Mucosa of stomach (tissue), 1 donor: Measurements from ENCODE around the gene PFKFB3.

Experiments
- H3K27me3 ChIP-seq: one replicate; pipeline ENCODE4 v1.7.0; 2013; ENCODE audit warnings: mild to moderate bottlenecking, low read length; ENCODE audit not compliant: control insufficient read depth, insufficient read depth
- H3K36me3 ChIP-seq: one replicate; pipeline ENCODE4 v1.7.0; 2013; ENCODE audit warnings: low read length; ENCODE audit not compliant: control insufficient read depth, insufficient read depth
- H3K4me1 ChIP-seq: one replicate; pipeline ENCODE4 v1.7.0; 2013; ENCODE audit warnings: mild to moderate bottlenecking, low read length; ENCODE audit not compliant: control insufficient read depth, insufficient read depth
- H3K4me3 ChIP-seq: one replicate; pipeline ENCODE4 v1.7.0; 2013; ENCODE audit warnings: low read length
- H3K9ac ChIP-seq: one replicate; pipeline ENCODE4 v1.7.0; 2013; ENCODE audit warnings: mild to moderate bottlenecking, low read length, moderate library complexity
- H3K9me3 ChIP-seq: one replicate; pipeline ENCODE4 v1.7.0; 2013; ENCODE audit warnings: mild to moderate bottlenecking, low read length, moderate library complexity; ENCODE audit not compliant: control insufficient read depth
- donor health status: Pancreatic carcinoma.

The PFKFB3 gene

DNA sequence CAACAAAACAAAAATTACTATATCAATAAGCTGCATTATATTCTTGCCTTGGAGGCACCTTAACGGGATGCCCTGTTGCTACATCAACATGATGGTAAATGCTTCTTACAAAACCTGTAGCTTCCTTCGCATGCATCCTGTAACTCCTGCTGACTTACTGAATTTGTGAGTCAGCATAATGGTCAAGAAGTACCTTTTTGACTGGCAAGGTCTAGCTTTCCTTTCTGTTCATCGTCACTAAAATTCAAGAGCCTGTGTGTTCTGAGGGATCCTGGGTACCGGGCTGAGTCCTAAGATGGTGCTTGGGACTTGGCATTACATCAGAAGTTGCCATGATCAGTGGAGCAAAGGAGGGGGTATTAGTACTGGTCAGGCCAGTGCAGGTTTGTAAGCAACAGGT lies 4.9 kb downstream of the PFKFB3 start:
- H3K36me3 ChIP-seq, result no peaks in the 10 kb centered on the region
- no peaks in the 10 kb centered on the region for H3K27me3 ChIP-seq
- H3K4me1 ChIP-seq, result peaks cover 15% of the 10 kb centered on the region
- H3K4me3 ChIP-seq, result no peak overlapping the region
- H3K9ac ChIP-seq, result no peak overlapping the region
- H3K9me3 ChIP-seq, result no peaks in the 10 kb centered on the region

DNA sequence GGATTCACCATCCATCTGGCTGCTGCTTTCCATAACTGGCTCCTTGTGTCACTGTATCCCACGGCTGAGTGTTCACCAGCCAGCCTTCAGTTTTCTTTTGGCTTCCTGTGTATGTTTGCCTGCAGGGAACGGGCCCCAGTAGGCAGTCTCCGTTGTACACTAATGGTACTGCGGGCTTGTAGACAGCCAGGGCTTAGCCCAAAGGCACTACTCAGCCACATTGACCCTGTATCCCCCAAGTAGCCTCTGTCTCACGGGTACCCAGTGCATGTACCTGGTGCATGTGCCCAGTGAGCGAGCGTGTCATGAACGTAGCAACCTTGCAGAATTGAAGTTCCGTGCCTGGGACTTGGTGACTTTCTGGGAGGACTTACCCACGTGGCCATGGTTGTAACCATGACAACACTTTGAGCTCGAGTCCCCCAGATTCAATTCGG lies 6.1 kb downstream of the PFKFB3 start:
- H3K4me1 ChIP-seq, result peaks cover 15% of the 10 kb centered on the region
- no peaks in the 10 kb centered on the region for H3K27me3 ChIP-seq
- no peak overlapping the region for H3K9ac ChIP-seq
- peaks cover 3% of the 10 kb centered on the region for H3K36me3 ChIP-seq
- no peak overlapping the region for H3K4me3 ChIP-seq
- H3K9me3 ChIP-seq, result no peaks in the 10 kb centered on the region

DNA sequence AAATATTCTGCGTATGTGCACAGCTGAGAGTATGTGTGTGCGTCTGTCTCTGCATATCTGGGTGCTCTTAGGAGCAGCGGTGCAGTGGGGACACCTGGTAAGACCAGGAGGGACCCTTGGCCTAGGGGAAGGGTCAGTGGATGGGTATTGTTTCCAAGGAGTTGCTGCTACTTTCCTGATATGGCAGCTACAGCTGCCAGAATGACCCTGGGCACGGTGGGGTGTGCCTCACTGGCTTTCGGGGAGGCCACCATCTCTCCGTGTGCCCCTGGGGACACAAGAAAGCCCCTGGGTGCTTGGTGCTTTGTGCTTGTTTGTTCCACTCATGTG lies 8.6 kb downstream of the PFKFB3 start:
- H3K9ac ChIP-seq, result no peak overlapping the region
- no peak overlapping the region for H3K4me3 ChIP-seq
- no peaks in the 10 kb centered on the region for H3K9me3 ChIP-seq
- peaks cover 7% of the 10 kb centered on the region for H3K4me1 ChIP-seq
- H3K27me3 ChIP-seq, result no peaks in the 10 kb centered on the region
- peaks cover 8% of the 10 kb centered on the region for H3K36me3 ChIP-seq

DNA sequence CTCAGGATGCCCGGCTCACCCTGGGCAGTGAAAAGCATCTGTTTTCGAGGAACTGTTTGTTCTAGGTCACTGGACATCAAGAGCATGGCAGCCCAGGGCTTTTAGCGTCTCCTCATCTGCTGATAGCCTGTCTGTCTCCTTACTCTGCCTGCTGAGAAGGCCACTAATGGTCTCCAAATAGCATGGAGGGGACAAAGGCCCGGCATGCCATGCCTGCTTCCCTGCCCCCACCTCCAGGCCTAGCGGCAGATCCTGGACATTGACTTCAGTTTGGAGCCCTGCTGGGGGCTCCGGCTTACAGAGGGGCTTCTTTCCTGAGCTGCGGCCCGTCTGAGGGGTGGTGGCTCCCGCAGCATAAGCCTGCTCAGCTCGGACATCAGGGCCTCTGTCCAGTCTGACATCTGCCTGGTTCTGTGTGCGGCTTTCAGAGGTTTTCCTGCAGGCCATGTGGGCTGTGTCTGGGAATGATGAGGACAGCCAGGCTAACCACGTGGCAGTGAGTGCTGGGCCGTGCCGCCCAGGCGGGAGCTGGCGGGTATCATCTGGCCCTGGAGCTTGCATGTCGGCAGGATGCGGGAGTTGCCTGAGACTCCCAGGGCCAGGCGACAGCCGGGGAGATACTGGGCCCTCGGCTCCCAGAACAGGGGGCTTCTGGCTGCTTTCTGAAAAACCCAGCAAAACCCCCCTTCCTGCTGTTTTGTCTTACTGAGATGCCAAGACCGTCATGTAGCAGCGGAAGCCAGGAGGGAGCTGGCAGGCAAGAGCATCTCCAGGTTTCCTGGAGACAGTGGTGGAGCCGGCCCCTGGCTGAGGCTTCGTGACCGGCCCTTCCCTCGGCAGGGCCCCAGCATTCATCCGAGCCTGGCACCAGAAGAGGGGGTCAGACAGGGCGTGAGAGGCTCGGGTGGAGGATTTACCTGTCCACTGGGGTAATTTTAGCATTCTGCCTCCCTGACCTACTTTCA lies 9.2 kb downstream of the PFKFB3 start:
- peaks cover 11% of the 10 kb centered on the region for H3K36me3 ChIP-seq
- no peaks in the 10 kb centered on the region for H3K9me3 ChIP-seq
- no peak overlapping the region for H3K9ac ChIP-seq
- peaks cover 7% of the 10 kb centered on the region for H3K4me1 ChIP-seq
- no peaks in the 10 kb centered on the region for H3K27me3 ChIP-seq
- no peak overlapping the region for H3K4me3 ChIP-seq

DNA sequence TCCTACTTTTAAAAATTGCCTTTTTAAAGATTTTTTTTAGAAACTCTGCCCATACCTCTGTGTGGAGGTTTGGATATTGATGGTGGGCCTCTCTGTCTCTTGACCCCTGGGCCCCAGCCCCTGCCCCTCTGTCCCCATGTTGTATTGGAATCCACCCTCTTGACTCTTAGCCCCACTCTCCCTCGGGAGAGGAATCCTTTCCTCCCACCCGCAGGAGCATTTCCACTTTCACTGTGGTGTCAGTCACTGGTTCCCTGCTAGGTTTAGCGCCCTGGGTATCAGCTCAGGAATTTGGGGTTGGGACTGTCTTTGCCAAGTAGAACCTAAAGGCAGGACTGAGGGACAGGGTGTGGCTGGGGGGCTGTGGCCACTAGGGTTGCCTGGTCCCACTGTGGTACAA lies 10.1 kb downstream of the PFKFB3 start:
- no peak overlapping the region for H3K9ac ChIP-seq
- H3K27me3 ChIP-seq, result no peaks in the 10 kb centered on the region
- H3K9me3 ChIP-seq, result no peaks in the 10 kb centered on the region
- peaks cover 13% of the 10 kb centered on the region for H3K36me3 ChIP-seq
- peaks cover 7% of the 10 kb centered on the region for H3K4me1 ChIP-seq
- no peak overlapping the region for H3K4me3 ChIP-seq

DNA sequence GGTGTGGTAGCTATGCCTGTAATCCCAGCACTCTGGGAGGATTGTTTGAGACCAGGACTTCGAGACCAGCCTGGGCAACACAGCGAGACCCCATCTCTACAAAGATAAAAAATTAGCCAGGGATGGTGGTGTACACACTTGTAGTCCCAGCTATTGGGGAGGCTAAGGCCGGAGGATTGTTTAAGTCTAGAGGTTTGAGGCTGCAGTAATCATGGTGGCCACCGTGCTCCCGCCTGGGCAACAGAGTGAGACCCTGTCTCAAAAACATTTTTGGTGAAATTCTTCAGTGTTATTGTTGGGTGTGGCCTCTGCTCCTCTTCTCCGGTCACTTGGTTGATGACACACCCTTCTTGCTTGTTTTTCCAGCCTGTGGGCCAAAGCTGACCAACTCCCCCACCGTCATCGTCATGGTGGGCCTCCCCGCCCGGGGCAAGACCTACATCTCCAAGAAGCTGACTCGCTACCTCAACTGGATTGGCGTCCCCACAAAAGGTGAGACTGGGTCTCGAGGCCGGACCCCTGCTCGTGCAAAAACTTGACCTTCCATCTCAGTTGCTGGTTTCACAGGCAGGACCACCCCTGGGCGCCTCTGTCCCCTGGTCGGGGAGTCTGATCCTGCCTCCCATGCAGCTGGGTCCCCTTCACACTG lies 10.6 kb downstream of the PFKFB3 start:
- no peak overlapping the region for H3K4me3 ChIP-seq
- H3K36me3 ChIP-seq, result peaks cover 13% of the 10 kb centered on the region
- H3K4me1 ChIP-seq, result peaks cover 7% of the 10 kb centered on the region

DNA sequence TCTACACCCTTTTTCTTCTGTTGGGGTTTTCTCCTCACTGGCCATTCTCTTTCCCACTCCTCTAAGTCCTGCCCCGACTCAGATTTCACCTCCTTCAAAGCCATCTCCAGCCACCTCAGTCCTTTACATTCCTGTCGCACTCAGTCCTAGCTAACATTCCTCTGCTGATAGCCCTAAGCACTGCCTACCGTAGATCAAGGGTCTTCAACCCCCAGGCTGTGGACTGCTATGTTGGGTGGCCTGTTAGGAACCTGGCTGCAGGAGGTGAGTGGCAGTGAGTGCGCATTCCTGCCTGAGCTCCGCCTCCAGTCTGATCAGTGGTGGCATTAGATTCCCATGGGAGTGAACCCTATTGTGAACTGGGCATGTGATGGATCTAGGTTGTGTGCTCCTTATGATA lies 11.2 kb downstream of the PFKFB3 start:
- Histone ChIP-seq H3K4me1 (peaks cover 7% of the 10 kb centered on the region), H3K36me3 (peaks cover 13% of the 10 kb centered on the region), H3K27me3 (no peaks in the 10 kb centered on the region), H3K4me3 (no peak overlapping the region), H3K9ac (no peak overlapping the region), H3K9me3 (no peaks in the 10 kb centered on the region)

More for the DNA sequence above, 10.6 kb downstream of the PFKFB3 start:
- Histone ChIP-seq H3K9me3 (no peaks in the 10 kb centered on the region), H3K9ac (no peak overlapping the region), H3K27me3 (no peaks in the 10 kb centered on the region)

DNA sequence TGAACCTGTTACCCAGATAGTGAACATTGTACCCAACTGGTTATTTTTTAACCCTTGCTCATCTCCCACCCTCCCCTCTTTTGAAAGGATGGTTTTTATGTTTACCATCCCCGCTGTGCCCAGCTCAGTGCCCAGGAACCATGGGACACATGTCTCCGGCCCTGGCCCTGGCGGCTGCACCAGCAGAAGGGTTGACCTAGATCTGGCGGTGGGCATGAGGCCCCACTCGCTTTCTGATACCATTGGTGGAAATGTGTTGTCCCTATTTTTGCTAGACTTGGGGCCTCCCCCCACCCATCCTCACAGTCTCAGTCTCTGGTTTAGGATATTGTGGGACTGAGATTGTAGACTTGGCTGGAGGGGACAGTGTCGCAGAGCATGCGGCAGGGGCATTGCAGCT lies 11.9 kb downstream of the PFKFB3 start:
- Histone ChIP-seq H3K4me1 (peaks cover 7% of the 10 kb centered on the region), H3K36me3 (peaks cover 13% of the 10 kb centered on the region), H3K9ac (no peak overlapping the region), H3K27me3 (no peaks in the 10 kb centered on the region), H3K9me3 (no peaks in the 10 kb centered on the region), H3K4me3 (no peak overlapping the region)

DNA sequence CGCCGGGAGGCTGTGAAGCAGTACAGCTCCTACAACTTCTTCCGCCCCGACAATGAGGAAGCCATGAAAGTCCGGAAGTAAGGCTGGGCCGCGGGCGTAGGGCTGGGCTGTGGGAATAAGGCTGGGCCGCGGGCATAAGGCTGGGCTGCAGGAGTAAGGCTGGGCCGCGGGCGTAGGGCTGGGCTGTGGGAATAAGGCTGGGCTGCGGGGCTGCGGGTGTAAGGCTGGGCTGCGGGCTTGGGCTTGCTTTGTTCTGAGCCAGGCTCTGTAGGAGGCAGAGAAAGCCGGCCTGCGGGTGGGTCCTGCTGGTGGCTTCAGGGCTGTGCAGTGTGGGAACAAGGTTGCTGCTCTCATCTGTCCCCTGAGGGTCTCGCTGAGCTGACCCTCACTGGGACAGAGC lies 12.5 kb downstream of the PFKFB3 start:
- no peaks in the 10 kb centered on the region for H3K27me3 ChIP-seq
- H3K9me3 ChIP-seq, result no peaks in the 10 kb centered on the region
- no peak overlapping the region for H3K4me3 ChIP-seq
- no peak overlapping the region for H3K9ac ChIP-seq
- peaks cover 7% of the 10 kb centered on the region for H3K4me1 ChIP-seq
- H3K36me3 ChIP-seq, result peaks cover 13% of the 10 kb centered on the region

DNA sequence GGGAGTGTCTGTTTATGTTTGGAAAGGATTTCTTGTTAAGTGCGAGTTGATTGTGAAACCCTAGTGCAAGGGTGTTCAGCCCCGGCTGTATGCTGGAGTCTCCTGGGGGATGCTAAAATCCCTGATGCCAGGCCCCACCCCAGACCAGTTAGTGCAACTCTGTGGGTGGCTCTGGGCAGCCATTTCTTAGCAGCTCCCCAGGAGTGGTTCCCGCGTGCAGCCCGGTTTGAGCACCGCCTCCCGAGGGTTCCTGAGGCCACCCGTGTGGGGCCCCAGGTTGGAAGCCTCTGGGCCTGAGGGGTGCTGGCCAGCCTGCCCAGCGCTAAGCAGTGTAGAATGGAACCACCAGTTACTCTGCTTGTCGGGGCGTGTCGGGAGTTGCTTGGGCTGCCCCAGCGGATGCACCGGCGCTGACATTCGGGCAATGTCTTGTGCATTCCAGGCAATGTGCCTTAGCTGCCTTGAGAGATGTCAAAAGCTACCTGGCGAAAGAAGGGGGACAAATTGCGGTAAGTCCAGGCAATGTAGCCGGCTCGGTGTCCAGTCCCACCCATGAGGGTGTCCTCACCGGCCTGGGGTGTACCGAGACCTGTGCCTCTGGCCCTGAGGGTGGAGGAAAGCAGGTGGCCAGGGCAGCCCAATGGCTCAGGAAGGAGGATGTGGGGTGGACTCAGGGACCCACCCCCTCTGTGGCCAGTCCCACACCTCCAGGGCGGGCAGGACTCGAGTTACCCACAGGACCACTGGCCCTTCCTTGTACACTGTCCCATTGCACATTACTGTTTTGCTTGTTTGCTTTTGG lies 13.2 kb downstream of the PFKFB3 start:
- no peak overlapping the region for H3K9ac ChIP-seq
- H3K27me3 ChIP-seq, result no peaks in the 10 kb centered on the region
- H3K4me1 ChIP-seq, result peaks cover 7% of the 10 kb centered on the region
- H3K4me3 ChIP-seq, result no peak overlapping the region
- H3K9me3 ChIP-seq, result no peaks in the 10 kb centered on the region
- H3K36me3 ChIP-seq, result peaks cover 15% of the 10 kb centered on the region

DNA sequence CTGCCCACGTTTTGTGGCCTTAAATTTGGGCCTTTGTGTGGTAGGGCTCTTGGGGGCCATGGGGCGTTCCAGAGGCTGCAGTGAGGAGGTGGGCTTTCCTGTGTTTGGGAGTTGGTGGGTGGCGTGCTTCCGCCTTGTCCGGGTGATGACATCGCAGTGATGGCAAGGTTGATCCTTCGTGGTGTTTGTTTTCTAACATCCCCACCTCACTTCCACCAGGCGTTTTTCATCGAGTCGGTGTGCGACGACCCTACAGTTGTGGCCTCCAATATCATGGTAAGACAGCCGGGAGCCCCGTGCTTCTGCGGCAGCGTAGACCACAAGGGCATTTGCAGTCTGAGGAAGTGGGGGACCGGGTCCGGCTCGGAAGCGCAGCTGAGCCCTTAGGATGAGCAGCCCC lies 14.2 kb downstream of the PFKFB3 start:
- Histone ChIP-seq H3K4me3 (no peak overlapping the region), H3K4me1 (no peaks in the 10 kb centered on the region), H3K9me3 (no peaks in the 10 kb centered on the region), H3K9ac (no peak overlapping the region), H3K27me3 (no peaks in the 10 kb centered on the region), H3K36me3 (peaks cover 19% of the 10 kb centered on the region)

DNA sequence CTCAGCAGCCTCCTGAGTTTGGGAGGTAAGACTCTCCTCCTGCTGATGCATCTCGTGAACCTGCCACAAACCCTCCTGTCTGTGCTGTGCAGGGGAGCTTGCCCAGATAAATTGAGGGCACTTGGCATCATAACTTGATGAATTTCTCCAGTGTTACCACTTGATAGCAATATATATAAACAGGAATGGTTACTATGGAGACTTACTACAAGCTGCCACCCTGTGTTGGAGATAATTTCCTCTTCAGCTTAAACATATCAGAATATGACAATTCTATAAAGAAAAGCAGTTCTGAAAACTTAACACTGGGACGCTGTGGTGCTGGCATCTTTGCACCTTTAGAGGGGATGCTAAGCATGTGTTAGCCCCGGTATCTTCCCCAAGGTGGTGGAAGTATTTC lies 14.9 kb downstream of the PFKFB3 start:
- H3K9me3 ChIP-seq, result no peaks in the 10 kb centered on the region
- H3K27me3 ChIP-seq, result no peaks in the 10 kb centered on the region
- H3K36me3 ChIP-seq, result peaks cover 19% of the 10 kb centered on the region
- H3K4me3 ChIP-seq, result no peak overlapping the region
- no peak overlapping the region for H3K9ac ChIP-seq
- H3K4me1 ChIP-seq, result no peaks in the 10 kb centered on the region
